GM10266 (cell line): ENCODE measurements around the gene ELAC1.

Experiments used
- DNase-seq: peaks from one replicate; pipeline ENCODE4 v3.0.0; 2012; ENCODE audit errors: extremely low spot score
- CTCF ChIP-seq: IDR thresholded peaks from 2 replicates; pipeline ENCODE4 v1.5.1; 2012; ENCODE audit warnings: mild to moderate bottlenecking, low read depth; ENCODE audit not compliant: control insufficient read depth, insufficient read depth; ENCODE audit errors: missing control alignments

Gene ELAC1

GRCh38 chr18:51030537-51031258 lies 62.9 kb downstream of the ELAC1 start:
- TF ChIP-seq CTCF = no peak
- DNase-seq = peak; percentile 83

DNA sequence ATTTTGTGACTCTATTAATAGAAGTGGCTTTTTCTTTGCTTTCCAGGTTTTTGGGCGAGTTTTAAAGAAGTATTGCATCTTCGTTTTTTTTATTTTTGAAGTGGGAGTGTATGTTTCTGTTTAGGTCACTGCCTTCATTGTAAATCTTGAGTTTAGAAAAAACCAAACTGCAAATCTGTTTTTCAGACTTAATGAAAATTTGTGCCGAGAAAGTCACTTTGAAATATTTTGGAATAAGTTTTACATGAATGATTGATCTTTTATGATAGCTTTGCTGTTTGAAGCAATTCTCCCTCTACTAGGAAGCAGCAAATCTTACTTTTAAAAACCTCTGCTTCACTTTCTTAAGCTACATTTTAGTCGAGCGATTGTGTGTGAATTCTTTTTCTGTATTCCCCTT lies 64.4 kb downstream of the ELAC1 start:
- no peak for DNase-seq
- TF ChIP-seq CTCF = no peak

DNA sequence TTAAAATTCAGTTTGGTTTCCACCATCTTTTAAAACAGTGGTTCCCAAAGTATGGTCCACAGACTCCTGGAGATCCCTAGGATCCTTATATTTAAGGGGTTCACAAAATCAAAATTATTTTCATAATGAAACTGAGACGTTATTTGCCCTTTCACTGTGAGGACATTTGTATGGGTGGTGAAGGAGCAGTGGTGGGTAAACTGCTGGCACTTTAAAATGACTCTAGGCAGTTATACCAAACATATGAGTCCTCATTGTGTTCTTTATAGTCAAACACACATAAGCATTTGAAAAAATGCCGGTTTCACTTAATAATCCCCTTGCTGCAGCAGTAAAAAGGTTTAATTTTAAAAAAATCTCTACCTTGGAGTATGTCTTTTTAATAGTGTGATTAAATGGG lies 69.4 kb downstream of the ELAC1 start:
- TF ChIP-seq CTCF = no peak
- no peak for DNase-seq
